Cerebellar nuclear complex (tissue), 1 donor: ENCODE measurements around the gene TSPAN14.

Experiments used
- DNase-seq, 2 experiments: peaks; one replicate each; lab custom pipeline; 2025; lab: John Stamatoyannopoulos, UW

Gene TSPAN14

DNA sequence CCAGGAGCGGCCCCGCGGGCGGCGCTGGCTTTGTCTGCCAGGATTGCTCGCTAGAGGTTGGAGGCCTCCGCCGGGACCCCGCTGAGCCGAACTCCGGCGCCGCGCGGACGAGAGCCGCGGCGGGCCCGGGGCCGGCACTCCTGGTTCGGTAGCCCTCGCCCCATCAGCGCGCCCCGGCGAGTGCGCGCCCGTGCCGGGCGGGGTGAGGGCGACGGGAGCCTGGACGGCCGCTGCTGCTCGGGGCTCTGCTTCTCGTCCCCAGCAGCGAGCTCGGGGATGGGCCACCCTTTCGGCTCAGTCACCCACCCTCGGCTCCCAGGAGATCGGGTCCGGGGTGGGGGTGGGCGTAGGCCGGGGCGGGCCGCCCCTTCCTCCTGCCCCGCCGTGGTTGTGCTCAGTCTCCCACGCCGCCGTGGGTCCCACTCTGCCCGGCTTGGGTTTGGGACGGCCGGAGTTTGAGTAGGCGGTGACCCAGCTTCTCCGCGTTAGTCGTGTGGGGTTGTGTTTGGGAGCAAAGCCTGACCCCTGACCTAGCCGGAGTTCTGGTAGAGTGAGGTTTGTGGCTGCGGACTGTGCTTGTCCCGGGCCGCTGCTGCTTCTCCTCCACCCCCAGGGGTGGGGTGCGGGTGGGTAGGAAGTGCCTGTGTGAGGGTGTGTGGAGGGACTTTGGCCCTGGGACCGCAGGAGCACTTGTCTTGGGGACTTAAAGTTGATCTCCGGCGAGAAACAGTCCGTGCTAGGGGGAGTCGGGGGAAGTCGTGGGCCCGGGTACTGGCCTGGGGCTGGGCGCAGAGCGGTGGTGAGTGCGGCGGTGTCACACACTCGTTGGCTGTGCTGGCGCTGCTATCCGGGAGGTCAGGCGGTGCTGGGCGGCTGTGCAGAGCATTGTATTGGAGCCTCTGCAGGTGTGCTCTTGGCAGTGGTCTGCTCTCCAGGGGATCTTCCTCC, 677 bp downstream of the TSPAN14 start:
- DNase-seq: no peak

DNA sequence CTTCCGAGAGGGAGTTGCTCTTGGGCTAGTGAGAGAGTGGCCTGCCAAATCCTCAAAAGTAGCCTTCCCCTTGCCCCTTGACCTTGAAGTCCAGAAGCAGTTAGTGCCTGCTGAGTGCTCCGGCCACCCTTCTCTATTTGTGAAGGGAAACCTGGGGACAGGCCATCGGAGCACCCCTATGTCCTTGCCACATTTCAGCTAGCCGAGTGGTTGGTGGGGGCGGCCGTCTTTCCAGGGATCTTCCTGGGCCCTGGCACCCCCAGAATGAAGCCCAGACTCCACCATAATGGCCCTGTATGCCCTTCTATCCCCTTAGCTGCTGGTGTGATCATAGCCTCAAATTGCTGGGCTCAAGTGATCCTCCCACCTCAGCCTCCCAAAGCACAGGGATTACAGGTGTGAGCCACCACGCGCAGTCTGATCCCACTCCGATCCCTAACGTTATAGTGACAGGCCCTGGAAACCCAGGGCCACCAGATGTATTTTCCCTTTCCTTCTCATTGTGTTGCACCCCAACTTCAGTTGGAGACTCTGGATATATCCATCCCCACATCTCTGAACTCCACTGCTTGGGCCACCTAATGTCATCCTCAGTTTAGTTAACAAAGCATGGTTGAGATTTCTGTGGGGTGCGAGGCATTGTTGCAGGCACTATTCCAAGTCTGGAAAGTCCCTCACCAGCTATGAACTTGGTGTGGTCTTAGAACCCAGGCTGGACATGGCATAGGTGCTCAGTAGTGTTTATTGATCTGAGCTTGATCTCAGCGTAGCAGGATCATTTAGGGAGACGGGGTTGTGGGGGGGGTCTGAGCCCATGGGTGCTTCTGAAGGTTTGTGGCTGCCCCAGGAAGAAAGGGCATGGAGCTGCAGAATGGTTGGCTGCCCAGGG, 1.6 kb downstream of the TSPAN14 start:
- no peak for DNase-seq

DNA sequence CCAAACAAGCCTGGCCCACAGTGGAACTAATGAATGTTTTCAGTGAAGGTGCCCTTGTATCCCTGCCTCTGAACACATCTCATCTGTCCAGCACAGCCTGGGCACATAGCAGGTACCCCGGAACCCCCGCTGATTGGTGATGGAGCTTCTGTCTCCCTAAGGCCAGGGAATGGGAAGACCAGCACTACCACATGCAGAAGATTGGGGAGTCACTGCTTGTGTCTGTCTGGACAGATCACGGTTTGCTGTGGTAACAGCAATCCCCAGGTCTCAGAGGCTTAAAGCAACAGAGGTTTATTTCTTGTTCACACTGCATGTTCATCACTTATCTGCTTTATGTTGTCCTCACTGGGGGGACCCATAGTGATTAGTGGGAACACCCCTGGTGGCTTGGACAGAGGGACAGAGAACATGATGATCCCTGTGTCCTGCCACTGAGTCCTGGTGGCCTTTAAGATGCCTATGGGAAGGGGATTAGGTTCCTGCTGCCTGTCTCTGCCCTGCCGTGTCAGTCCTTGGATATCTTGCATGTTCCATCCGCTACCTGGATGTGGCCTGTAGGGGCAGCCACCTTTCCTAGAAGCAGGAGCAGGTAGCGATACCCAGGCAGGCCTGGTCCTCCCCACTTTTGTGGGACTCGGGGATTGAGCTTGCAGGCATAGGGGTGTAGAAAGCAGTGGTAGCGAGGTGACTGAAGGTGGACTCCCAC, 3.6 kb downstream of the TSPAN14 start:
- no peak for DNase-seq

GRCh38 chr10:80458263-80458625, 4.1 kb downstream of the TSPAN14 start:
- DNase-seq: no peak

- DNase-seq: no peak
These were observed 4.5 kb downstream of the TSPAN14 start for GRCh38 chr10:80458638-80459037.

DNA sequence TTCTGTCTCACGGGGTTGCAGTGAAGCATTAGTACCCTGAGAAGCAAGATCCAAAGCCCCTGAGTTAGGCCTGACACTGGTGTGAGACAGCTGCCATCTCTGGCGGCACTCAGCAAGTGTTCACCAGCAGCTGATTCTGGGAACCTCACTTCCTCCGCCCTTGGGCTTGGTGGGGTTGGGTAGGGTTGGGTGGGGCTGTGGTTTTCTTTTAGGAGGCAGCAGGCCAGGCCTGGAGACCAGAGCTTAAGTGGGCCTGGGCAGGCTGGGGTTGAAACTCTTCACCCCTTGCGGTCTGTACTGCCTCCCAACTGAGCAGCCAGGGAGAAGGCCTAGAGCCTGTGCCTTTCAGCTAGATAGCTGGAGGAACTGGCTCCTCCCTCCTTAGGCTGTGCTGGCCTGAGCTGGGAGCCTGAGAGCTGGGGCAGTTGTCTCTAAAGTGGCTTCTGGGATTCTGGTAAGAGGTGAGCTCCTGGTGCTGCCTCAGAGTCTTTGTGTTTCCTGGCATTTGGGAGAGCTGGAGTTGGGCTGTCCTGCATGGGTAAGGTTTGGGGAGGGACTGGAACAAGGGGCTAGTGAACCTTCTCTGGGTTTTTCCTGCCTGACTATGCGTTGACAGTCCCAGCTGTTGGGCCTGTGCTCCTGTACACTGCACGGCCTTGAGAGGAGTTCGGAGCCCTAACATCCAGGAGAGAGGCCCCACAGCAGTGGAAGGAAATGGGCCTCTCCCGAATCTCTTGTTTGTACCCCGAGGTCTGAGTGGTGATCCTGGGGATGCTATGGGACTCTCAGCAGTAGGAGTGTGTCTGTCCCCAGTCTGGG, 5.1 kb downstream of the TSPAN14 start:
- DNase-seq: no peak

DNA sequence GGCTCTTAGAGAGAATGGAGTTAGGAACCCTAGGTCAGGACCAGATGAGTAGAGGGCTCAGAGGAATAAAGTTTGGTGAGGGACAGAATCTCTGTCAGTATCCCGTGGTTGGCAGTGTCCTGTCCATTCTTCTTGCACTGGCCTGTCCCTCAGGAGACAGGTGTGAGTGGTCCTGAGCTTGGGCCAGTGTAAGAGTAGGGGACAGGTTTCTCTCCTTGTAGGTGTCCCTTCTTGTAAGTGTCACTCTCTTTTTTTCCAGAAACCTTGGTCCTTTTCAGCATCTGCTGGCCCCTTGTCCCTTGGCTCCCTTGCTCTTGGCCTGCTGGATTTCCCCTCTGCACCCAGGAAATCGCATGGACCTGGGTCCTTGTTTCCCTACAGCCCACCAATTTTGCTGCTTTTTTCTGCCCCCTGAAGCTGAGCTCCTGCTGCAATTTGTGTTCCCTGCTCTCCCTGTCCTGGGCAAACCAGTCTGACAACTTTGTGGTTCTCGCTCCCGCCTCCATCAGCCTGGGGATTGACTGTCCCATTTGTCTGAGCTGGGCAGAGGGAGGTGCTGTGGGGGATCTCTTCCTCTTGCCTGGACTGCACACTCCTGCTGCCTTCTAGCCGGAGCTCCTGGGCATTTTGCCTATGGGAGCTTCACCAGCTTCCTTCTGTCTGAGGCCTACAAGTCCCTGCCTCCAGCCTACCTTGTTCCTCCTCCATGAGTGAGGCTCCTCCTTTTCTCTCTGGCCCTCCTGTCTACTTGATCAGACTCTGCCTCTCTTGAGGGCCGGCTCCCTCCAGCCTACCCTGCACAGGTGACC, 6.5 kb downstream of the TSPAN14 start:
- DNase-seq: no peak

GRCh38 chr10:80461208-80462183, 7.4 kb downstream of the TSPAN14 start:
- DNase-seq: no peak

GRCh38 chr10:80462299-80462980, 8.3 kb downstream of the TSPAN14 start:
- no peak for DNase-seq

DNA sequence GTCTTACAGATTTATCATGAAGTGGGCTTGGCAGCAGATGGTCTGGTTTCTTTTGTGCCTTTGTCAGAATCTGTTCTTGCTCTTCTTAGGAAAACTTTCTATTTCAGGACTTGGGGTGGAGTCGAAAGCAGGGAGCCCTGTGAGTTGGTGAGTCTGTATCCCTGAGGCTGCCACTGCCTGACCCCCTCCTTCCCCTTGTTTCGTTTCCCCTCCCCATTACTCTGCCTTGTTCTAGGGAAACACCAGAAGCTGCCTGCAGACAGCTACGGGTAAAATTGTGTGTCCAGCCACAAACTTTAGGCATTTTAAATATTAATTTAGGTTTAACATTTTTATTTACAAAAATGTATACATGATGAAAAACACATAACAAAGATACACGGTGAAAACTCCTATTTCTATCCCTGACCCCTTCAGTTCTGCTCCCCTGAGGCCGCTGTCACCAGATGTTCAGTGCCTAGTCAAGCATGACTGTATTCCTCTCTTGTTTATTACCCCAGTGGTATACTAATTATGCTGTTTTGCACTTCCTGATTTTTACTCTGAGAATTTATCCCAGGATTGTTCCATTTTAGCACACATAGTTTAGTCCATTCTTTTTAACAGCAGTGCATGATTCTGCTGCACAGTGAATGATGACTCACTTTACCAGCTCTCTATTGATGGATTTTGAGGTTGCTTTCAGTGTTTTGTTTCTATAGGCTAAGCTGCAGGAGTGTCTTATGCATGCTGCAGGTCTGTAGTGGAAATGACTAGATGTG, 9.1 kb downstream of the TSPAN14 start:
- no peak for DNase-seq

GRCh38 chr10:80463868-80464267, 9.8 kb downstream of the TSPAN14 start:
- no peak for DNase-seq

DNA sequence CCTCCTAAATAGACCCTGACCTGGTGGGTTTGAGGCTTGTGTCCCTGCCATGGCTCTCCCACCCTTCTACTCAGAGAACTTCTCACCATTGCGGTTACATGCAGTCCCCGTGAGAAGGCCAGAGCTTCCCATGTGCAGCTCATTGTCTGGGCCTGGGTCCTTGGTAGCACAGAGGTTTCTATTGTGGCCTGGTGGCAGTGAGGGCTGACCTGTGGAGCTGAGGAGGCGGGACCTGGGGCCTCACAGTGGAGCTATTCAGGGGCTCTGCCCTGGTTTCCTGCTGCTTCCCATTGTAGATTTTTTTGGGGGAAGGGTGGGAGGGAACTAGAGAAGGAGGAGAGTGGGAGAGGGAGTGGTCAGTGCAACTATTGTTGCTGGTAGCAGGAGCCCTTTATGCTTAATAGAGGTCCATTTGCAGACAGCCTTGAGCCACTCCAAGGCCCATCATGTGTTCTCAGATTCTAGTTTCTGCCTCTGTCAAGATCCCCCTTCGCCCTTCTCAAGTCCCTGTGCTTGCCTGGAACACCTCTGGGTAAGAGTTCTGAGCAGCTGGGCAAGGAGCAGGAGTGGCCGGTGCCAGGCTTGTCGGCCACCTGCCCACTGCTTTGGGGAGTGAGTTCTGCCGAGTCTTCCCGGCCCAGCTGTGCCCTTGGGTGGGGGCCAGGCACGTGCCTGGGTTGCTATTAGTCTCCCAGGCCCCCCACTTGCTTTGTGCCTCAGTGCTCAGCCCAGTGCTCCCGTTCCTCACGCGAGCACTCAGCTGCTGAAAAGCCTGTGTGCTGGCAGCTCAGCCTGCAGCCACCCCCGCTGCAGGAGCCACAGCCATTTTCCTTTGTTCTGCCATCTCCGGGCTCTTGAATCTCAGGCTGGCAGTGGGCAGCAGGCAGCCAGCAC, 10.7 kb downstream of the TSPAN14 start:
- DNase-seq: no peak

- no peak for DNase-seq
These were observed 11.3 kb downstream of the TSPAN14 start for GRCh38 chr10:80465451-80465835.

DNA sequence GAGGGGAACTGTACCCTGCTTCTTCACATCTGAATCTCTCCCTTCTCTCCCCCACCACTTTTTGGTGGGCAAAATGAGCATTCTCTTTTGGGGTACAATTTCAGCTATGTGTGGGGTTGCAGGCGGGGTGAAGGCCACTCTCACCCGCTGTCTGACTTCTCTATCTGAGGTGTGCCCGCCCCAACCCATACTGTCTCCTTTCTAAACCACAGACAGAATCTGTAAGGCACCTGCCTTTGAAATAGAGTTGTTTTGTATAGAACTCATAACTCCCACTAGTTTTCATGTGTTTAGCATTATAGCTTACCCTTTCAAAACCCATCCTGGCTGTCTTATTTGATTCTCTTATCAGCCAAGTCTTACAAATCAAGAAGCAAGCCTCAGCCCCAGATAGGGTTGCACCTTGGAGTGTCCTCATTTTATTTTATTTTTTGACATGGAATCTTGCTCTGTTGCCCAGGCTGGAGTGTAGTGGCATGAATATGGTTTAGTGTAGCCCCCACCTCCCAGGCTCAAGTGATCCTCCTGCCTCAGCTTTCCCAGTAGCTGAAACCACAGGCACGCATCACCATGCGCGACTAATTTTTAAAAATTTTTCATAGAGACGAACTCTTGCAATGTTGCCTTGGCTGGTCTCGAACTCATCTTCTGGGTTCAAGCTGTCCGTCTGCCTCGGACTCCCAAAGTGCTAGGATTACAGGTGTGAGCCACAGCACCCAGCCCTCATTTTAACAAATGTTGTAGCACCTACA, 11.9 kb downstream of the TSPAN14 start:
- DNase-seq: no peak

DNA sequence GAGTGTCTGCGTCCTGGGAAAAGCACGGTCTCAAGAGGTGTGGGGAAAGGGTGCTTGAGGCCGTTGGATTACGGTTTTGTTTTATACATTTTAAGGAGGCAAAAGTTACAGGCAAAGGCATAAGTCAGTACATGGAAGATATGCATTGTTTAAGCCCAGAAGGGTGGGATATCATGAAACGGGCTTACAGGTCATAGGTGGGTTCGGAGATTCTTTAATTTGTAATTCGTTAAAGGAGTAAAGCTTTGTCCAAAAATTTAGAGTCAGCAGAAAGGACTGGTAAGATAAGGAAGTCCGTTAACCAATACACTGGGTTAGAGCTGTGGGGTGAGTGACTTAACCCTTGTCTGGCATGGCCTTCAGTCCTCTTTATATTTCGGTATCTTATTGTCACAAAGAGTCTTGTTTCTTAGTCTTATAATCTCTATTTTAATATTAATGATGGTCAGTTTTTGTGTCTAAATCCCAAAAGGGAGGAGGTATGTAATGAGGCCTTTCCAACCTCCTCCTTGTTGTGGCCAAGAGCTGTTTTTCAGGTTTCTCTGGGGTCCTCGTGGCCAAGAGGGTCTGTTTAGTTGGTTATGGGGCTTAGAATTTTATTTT, 12.7 kb downstream of the TSPAN14 start:
- DNase-seq: no peak

DNA sequence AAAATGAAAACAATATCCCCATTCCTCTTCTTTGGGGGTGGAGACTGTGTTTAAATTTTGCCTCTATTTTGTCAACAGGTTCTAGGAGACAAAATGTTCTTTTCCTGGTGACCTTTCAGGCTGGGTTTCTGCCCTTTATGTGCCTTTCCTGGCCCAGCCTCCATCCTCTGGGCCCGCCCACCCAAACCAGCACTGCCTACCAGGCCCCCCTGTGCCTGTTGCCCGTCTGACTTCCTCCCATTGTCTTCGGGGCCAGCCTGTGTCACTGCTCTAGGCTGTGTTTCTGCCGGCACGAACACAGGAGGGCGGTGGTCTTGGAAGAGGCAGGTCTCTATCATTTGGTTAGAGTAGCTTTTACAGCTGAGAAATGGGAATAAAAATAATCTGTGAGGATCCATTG, 13.9 kb downstream of the TSPAN14 start:
- DNase-seq: no peak
